GM19099 (cell line): ENCODE data around the gene HEBP1.

Source experiments
- POLR2A ChIP-seq: IDR thresholded peaks from 3 replicates; pipeline ENCODE4 v1.6.1; 2011; ENCODE audit warnings: low read depth; ENCODE audit not compliant: insufficient read length; ENCODE audit errors: extremely low read depth

HEBP1 gene

DNA sequence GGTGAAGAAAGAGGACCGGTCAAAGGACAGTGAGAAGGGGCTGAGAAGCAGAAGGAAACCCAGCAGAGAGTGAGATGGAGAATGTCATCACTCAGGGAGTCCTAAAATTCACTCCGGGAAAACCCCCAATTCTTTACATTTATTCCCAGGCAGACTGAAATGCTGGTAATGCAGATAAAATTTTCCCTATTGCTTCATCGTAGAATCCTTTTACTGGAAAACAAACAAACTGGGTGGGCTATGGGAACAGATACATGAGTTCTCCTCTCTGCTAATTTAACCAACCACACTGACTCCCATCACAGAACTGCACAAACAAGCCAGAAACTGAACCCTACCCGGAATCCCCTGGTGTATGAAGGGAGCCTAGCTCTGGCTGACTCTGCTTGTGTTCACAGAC lies 20.9 kb downstream of the HEBP1 start:
- no peak for TF ChIP-seq POLR2A

DNA sequence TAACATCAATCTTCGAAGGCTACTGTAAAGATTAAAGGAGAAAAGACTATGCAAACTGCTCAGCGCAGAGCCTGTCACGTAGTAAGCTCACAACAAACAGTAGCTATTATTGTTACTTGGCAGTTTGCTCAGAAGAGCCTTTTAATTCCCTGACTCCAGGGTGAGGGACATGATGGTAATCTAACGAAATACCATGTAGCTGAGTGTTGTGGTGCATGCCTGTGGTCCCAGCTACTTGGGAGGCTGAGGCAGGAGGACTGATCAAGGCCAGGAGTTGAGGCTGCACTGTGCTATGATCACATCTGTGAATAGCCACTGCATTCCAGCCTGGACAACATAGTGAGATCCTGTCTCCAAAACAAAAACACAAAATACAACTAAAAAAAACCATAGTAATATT lies 22.8 kb downstream of the HEBP1 start:
- no peak for TF ChIP-seq POLR2A

- no peak for TF ChIP-seq POLR2A
Observed at GRCh38 chr12:12976366-12976765, 23.7 kb downstream of the HEBP1 start.

GRCh38 chr12:12975322-12976077 lies 24.6 kb downstream of the HEBP1 start:
- TF ChIP-seq POLR2A: no peak

DNA sequence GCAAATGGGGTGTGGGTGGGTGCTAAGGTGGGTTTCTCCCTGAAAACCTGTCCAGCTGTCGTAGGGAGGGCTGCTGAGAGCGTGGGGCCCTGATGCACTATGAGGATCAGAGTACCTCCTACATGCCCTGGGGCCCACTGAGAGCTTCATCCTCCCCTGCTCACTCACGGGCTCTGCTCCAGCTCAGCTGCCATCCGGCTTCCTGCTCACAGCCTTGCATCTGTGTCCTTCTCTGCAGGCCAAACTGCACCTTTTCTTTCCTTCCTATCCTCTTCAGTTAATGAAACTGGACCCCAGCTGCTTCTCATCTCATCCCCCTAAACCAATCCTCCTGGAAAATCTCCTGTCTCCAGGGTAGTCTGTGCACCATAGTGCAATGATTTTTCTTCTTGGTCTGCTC lies 25.9 kb downstream of the HEBP1 start:
- no peak for TF ChIP-seq POLR2A

GRCh38 chr12:12973019-12973418 lies 27.0 kb downstream of the HEBP1 start:
- TF ChIP-seq POLR2A: no peak

- TF ChIP-seq POLR2A: no peak
Observed at GRCh38 chr12:12965836-12966235, 34.2 kb downstream of the HEBP1 start.

- TF ChIP-seq POLR2A: no peak
Observed at GRCh38 chr12:12964255-12964654, 35.8 kb downstream of the HEBP1 start.

DNA sequence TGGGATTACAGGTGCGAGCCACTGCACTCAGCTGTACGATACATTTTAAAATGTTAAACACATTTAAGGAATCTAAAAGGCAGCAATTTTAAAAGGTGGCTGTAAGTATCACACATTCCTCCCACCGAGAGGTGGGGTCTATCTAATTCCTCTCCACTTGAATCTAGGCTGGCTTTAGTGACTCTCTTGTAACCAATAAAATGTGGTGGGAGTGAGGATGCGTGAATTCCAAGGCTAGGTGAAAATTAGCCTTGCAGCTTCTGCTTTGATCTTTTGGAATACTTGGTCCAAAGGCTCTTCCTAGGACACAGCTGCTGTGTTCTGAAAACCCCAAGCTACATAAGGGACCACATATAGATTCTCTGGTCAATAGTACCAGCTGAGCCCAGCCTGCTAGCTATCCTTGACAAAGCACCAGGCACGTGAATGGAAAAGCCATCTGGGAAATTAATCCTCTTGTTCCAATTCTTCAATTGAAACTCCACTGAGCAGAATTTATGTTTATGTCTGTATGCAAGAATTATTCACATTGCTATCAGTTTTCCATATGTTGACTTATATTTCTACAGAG lies 39.3 kb downstream of the HEBP1 start:
- no peak for TF ChIP-seq POLR2A

GRCh38 chr12:12958886-12959285 lies 41.2 kb downstream of the HEBP1 start:
- no peak for TF ChIP-seq POLR2A

- TF ChIP-seq POLR2A: no peak
Observed at GRCh38 chr12:12954878-12955625, 45.0 kb downstream of the HEBP1 start.

DNA sequence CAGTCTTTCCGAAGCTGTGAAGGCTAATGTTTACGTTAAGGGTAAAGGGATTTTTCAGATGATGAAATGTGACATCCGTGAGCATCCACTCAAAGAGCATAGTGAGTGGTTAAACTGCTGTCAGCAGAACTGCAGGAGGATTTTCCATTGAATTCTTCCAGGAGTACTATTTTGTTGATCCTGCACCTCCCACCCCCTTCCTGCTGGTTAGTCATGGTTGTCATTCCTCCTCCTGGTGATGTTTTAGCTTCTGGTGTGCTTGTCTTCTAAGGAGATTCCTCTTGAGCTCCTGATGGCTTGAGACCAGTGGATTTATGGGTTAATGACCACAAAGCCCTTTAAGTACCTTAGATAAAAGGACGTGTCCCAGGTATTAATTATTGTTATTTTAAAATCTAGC lies 45.7 kb downstream of the HEBP1 start:
- TF ChIP-seq POLR2A: no peak

GRCh38 chr12:12952036-12952435 lies 48.0 kb downstream of the HEBP1 start, which contains the start of gene GPRC5D:
GPRC5D (minus strand) TSS chr12:12952170; CDS start chr12:12950384, 1,786 bp downstream.
- TF ChIP-seq POLR2A: no peak

- TF ChIP-seq POLR2A: no peak
Observed at GRCh38 chr12:12951504-12951903, 48.6 kb downstream of the HEBP1 start.

- no peak for TF ChIP-seq POLR2A
Observed at GRCh38 chr12:12947902-12948301, 52.2 kb downstream of the HEBP1 start.

- TF ChIP-seq POLR2A: no peak
Observed at GRCh38 chr12:12946686-12947355, 53.2 kb downstream of the HEBP1 start.

DNA sequence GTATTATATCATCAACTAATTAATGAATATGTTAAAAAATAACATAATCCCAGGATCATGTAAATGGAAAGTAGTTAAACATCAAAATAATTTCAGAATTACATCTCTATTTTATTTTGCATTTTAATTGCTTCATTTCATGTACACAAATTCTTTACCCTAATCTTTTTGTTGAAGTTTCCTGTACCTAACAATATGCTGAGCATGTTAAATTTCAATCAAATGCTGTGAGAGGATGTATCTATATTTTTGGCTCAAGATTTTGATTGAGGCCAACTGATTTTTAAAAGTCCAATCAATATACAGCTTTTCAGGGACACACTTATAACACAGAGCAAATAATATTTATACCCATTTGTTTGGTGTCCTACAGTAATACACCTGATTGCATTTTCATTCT lies 54.5 kb downstream of the HEBP1 start:
- TF ChIP-seq POLR2A: no peak
